ENCODE results near the gene CATSPER1. TPM values are rescaled to one million over a fixed set of nuclear protein-coding genes. Genes with fewer than 3 reads are reported as not detected.

The CATSPER1 gene
- total and polyA plus RNA-seq, 2 of the 13 experiments (the other 11 are each of a cell fraction or from before 2014, with no cell fraction given), result 0.17 TPM; not detected in 1

- TF ChIP-seq NFKBIZ (CRISPR knock-in tag; IDR thresholded peaks at IDR 0.05), result no peak
- no peak for TF ChIP-seq ZNF296 (CRISPR knock-in tag; conservative IDR thresholded peaks at IDR 0.05)
- peak; percentile 73; the same call in 1 of the 2 replicates for TF ChIP-seq ZNF546 (CRISPR knock-in tag; conservative IDR thresholded peaks at IDR 0.05)
- peak; percentile 69 for TF ChIP-seq BRD4 (CRISPR knock-in tag; IDR thresholded peaks at IDR 0.05)
- TF ChIP-seq ZNF891 (CRISPR knock-in tag; IDR thresholded peaks at IDR 0.05), result peak; percentile 80; the same call in 1 of the 2 replicates
- TF ChIP-seq, protein P1, sequence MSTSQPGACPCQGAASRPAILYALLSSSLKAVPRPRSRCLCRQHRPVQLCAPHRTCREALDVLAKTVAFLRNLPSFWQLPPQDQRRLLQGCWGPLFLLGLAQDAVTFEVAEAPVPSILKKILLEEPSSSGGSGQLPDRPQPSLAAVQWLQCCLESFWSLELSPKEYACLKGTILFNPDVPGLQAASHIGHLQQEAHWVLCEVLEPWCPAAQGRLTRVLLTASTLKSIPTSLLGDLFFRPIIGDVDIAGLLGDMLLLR (CRISPR knock-in tag; IDR thresholded peaks at IDR 0.05), result no peak
- no peak for TF ChIP-seq ZNF660 (CRISPR knock-in tag; IDR thresholded peaks at IDR 0.05; ENCODE audit: borderline replicate concordance, low read depth)
- TF ChIP-seq, protein P2, sequence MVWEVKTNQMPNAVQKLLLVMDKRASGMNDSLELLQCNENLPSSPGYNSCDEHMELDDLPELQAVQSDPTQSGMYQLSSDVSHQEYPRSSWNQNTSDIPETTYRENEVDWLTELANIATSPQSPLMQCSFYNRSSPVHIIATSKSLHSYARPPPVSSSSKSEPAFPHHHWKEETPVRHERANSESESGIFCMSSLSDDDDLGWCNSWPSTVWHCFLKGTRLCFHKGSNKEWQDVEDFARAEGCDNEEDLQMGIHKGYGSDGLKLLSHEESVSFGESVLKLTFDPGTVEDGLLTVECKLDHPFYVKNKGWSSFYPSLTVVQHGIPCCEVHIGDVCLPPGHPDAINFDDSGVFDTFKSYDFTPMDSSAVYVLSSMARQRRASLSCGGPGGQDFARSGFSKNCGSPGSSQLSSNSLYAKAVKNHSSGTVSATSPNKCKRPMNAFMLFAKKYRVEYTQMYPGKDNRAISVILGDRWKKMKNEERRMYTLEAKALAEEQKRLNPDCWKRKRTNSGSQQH (CRISPR knock-in tag; IDR thresholded peaks at IDR 0.05; ENCODE audit: low read depth), result peak; percentile 37; the same call in 1 of the 2 replicates
- TF ChIP-seq JARID2 (CRISPR knock-in tag; IDR thresholded peaks at IDR 0.05; ENCODE audit: insufficient replicate concordance), result no peak
- TF ChIP-seq ZNF383 (CRISPR knock-in tag; IDR thresholded peaks at IDR 0.05; ENCODE audit: borderline replicate concordance), result no peak
- TF ChIP-seq POLR2AphosphoS5 (IDR thresholded peaks at IDR 0.05; ENCODE audit: low read depth, low read length), result peak; percentile 73
- peak; percentile 17; the same call in 1 of the 2 replicates for TF ChIP-seq HNRNPL (IDR thresholded peaks at IDR 0.05; ENCODE audit: low read depth, low read length)
- TF ChIP-seq MXD4 (CRISPR knock-in tag; IDR thresholded peaks at IDR 0.05), result peak; percentile 62
- TF ChIP-seq MYC (CRISPR knock-in tag; IDR thresholded peaks at IDR 0.05; ENCODE audit: borderline replicate concordance), result peak; percentile 76
- TF ChIP-seq CC2D1A (CRISPR knock-in tag; IDR thresholded peaks at IDR 0.05), result no peak
- TF ChIP-seq, protein P3, sequence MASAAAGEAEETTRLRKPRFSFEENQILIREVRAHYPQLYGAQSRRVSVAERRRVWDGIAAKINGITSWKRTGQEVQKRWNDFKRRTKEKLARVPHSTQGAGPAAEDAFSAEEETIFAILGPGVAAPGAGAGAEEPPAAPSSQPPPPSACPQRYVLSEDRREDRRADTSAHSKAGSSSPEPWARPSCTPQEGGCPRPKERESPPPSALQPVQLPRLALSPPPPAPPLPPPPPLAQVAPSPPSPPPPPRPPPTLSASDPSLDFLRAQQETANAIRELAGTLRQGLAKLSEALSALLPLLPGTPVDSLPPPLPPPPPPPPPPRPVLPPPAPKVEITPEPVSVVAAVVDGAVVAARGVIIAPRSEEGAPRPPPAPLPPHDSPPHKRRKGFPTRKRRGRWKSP (CRISPR knock-in tag; IDR thresholded peaks at IDR 0.05), result peak; percentile 60; the same call in 1 of the 2 replicates
- 0 out of 2 replicates have a peak, but pooled peaks have one; percentile 36 for TF ChIP-seq PREB (CRISPR knock-in tag; IDR thresholded peaks at IDR 0.05)
- TF ChIP-seq, protein P4, sequence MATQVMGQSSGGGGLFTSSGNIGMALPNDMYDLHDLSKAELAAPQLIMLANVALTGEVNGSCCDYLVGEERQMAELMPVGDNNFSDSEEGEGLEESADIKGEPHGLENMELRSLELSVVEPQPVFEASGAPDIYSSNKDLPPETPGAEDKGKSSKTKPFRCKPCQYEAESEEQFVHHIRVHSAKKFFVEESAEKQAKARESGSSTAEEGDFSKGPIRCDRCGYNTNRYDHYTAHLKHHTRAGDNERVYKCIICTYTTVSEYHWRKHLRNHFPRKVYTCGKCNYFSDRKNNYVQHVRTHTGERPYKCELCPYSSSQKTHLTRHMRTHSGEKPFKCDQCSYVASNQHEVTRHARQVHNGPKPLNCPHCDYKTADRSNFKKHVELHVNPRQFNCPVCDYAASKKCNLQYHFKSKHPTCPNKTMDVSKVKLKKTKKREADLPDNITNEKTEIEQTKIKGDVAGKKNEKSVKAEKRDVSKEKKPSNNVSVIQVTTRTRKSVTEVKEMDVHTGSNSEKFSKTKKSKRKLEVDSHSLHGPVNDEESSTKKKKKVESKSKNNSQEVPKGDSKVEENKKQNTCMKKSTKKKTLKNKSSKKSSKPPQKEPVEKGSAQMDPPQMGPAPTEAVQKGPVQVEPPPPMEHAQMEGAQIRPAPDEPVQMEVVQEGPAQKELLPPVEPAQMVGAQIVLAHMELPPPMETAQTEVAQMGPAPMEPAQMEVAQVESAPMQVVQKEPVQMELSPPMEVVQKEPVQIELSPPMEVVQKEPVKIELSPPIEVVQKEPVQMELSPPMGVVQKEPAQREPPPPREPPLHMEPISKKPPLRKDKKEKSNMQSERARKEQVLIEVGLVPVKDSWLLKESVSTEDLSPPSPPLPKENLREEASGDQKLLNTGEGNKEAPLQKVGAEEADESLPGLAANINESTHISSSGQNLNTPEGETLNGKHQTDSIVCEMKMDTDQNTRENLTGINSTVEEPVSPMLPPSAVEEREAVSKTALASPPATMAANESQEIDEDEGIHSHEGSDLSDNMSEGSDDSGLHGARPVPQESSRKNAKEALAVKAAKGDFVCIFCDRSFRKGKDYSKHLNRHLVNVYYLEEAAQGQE (IDR thresholded peaks at IDR 0.05; ENCODE audit: borderline replicate concordance in 1 of 2, low read depth in 1 of 2, low read length in 2 of 2), result no peak; a peak in 1 of 4 replicates
- no peak for TF ChIP-seq STAT5B (CRISPR knock-in tag; IDR thresholded peaks at IDR 0.05)
- 0 out of 2 replicates have a peak, but pooled peaks have one; percentile 21 for TF ChIP-seq RFX3 (CRISPR knock-in tag; IDR thresholded peaks at IDR 0.05)
These were observed 25.7 kb upstream of the CATSPER1 start, which contains the start of gene SF3B2 (continued) for GRCh38 chr11:66051766-66052663.
